GM19397 (cell line): ENCODE measurements around the gene KRT15.

ENCODE experiments used
- ATAC-seq: cut with Tn5 transposase; IDR thresholded peaks from one replicate; pipeline ENCODE4 v1.9.1; 2021; ENCODE audit warnings: mild to moderate bottlenecking, moderate library complexity; ENCODE audit not compliant: unreplicated experiment

KRT15 gene

DNA sequence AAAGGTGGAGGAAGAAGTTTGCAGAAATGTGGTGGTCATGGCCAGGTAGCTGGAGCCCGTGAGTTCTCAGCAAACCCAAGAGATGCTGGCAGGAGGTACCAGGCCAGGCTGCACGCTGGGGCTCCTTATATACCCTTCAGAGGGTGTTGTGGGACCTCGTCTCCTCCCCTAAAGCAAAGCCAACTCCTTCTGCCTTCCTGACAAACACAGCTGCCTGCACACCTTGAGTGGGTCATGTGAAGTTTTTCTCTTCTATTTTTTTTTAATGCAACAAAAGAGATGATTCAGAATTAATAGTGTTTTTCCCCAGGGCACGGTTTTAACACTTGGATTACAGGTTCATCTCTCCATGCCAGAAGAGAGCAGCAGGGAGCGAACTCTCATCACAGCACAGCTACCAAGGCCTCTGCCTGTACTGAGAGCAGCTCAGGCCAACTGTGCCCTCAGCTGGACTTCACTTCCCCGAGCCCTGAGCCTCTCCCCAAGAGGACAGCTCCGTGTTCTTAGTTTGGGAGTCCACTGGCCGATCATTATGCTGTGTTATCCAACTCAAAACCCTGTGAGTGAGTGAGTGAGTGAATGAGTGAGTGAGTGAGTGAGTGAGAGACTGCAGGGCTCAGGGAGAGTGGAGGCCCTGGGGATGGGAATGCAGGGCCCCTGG lies at the start of gene KRT15:
Gene KRT15 (minus strand): TSS at position 102 of the 661 bp plus-strand sequence. CDS start 63 bp downstream, at position 39.
- no peak for ATAC-seq

- no peak for ATAC-seq
These were observed 48.6 kb upstream of the KRT15 start for GRCh38 chr17:41567317-41567716.

- ATAC-seq = no peak
These were observed 46.6 kb upstream of the KRT15 start for GRCh38 chr17:41565338-41565737.

- no peak for ATAC-seq
These were observed 45.0 kb upstream of the KRT15 start for GRCh38 chr17:41563607-41564170.

- ATAC-seq = no peak
These were observed 42.9 kb upstream of the KRT15 start for GRCh38 chr17:41561554-41561953.

- no peak for ATAC-seq
These were observed 40.9 kb upstream of the KRT15 start for GRCh38 chr17:41559548-41559947.

GRCh38 chr17:41556931-41557330 lies 38.2 kb upstream of the KRT15 start:
- ATAC-seq = no peak

- no peak for ATAC-seq
These were observed 37.6 kb upstream of the KRT15 start for GRCh38 chr17:41556306-41556705.

- ATAC-seq = no peak
These were observed 36.6 kb upstream of the KRT15 start for GRCh38 chr17:41555105-41555887.

DNA sequence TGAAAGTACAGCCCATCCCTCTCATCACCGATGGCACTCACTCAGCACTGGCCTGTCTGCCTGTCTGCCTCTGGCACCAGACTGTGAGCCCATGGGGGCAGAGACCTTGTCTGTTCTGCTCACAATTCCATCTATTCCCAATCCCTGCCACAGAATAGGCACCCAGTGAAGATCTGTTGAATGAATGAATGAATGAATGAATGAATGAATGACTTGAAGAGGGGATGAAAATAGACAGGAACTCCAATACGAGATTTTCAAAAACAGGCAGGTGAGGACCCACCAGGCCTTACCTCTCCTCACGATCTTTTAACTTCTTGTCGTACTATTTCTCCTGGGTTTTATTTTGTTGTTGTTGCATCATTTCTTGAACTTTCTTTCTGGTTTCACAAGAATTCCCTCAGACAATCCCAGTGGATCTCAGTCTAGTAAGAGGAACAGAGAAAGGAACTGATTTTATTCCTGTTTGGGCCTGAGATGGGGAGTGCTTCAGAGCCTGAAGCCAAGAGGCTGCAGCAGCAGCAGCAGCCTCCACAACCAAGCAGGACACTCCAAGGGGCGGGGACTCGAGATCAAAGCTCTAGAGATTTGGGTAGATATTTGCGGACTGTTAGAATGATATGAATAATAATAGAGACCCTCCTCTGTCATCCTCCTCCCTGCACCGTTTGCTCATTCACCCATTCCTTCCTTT lies 35.4 kb upstream of the KRT15 start:
- no peak for ATAC-seq

GRCh38 chr17:41553176-41553575 lies 34.5 kb upstream of the KRT15 start:
- no peak for ATAC-seq

GRCh38 chr17:41552455-41552854 lies 33.8 kb upstream of the KRT15 start:
- no peak for ATAC-seq

DNA sequence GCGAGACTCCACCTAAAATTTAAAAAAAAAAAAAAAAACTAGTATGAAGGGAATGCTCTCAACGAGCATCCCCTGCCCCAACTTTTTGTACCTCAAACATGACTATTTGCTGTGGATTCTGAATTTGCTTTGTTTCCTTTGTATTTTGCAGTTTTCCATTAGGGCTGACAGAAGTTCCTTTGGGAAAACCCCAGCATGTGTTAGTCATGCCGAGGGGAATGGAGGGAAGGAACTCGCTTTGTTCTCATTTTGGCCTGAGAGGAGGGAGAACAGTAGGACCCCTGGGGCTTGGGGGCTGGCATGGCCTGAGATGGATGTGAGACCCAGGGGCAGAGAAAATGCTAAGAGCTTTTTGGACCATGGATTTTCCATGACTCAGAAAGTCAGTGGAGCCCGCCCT lies 32.7 kb upstream of the KRT15 start:
- no peak for ATAC-seq

DNA sequence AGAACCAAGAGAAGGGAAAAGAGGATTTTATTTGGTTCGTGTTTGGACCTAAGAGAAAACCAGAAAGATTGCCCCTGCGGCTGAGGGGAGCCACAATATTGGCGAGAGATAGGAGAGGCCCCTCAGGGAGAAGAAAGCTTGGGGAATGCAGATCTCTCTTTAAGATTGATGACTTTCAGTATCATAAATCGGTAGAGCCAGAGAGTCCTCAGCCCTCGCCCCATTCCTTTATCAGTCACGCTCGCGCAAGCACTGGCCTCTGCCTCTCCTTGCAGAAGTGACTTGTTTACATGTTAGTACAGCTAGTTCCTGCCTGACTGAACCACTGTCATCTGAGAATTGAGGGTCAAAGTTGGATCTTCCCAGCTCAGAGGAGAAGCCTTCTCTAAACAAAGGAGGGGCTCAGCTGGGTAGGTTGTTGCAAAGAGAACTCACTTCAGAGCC lies 30.9 kb upstream of the KRT15 start:
- no peak for ATAC-seq

GRCh38 chr17:41548844-41549595 lies 30.3 kb upstream of the KRT15 start:
- peak; percentile 69 for ATAC-seq

DNA sequence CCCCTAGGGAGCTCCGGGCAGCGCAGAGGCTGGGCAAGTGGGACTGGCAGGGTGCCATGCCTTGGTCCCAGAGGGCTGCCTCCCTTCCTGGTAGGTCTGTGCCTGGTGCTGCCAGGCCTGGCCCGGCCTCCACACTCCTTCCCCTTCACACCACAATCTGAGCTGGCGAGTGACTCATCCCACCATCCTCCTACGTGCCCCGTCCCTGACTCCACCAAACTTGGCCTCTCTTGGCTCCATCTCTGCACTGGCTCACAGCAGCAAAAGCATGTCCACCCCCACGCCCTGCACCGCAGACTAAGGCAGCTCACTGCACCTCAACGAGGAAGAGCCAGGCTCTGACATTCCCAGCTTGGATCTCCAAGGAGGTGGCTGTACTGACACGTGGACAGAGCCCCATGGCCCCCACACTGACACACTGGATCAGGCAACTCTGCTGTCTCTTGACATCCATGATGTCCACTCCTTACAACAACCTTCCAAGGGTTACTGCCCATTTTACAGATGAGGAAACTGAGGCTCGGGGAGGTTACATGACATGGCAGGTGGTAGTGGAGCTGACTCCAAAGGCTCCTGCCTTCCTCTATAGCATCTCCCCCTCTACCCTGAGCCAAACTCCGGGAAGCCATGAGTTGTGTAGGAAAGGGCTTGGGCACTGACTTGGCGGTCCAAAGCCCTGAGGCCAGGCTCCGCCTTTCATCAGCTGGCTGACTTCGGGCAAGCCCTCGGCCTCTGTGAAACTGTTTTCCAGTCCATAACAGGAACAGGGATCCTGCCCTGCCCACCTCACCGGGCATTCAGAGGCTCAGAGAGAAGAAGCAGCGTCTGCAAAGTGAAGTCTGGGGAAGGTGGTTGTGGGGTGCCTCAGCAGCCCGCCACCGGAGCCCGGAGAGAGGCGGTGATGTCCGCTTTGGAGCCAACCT lies 29.5 kb upstream of the KRT15 start:
- no peak for ATAC-seq

GRCh38 chr17:41547378-41547841 lies 28.7 kb upstream of the KRT15 start:
- ATAC-seq = no peak

- no peak for ATAC-seq
These were observed 28.1 kb upstream of the KRT15 start for GRCh38 chr17:41546819-41547218.

- ATAC-seq = no peak
These were observed 27.2 kb upstream of the KRT15 start for GRCh38 chr17:41545829-41546410.
